NT2/D1 (cell line): ENCODE data around the gene REEP6.
A peak's percentile ranks its signal among the peaks of the same experiment; 100 is the strongest.
"Not testable (repeated sequence)": the region's sequence is repeated elsewhere in the genome, so short reads cannot be mapped to it uniquely, and the experiment has no call there.

Experiments
- DNase-seq: peaks from one replicate; pipeline ENCODE4 v3.0.0-alpha.2; 2011; ENCODE audit warnings: low read depth, low spot score
- H3K27me3 ChIP-seq: 2 replicates; pipeline ENCODE4 v1.6.0; 2011; ENCODE audit warnings: mild to moderate bottlenecking; ENCODE audit not compliant: insufficient read length, insufficient read depth
- H3K36me3 ChIP-seq: 2 replicates; pipeline ENCODE4 v1.6.1; 2011; ENCODE audit warnings: mild to moderate bottlenecking, low read length, mixed read lengths; ENCODE audit not compliant: insufficient read depth, insufficient read length
- H3K4me1 ChIP-seq: 2 replicates; pipeline ENCODE4 v1.5.1; 2011; ENCODE audit not compliant: insufficient read depth, insufficient read length
- H3K4me3 ChIP-seq: 2 replicates; pipeline ENCODE4 v1.5.1; 2011; ENCODE audit warnings: low read depth; ENCODE audit not compliant: insufficient read length
- H3K9ac ChIP-seq: 2 replicates; pipeline ENCODE4 v1.6.0; 2011; ENCODE audit warnings: low read depth; ENCODE audit not compliant: insufficient read length
- H3K9me3 ChIP-seq: 2 replicates; pipeline ENCODE4 v1.5.1; 2011; ENCODE audit warnings: mild to moderate bottlenecking, low read length; ENCODE audit not compliant: insufficient read depth
- SUZ12 ChIP-seq: IDR thresholded peaks from 2 replicates; pipeline ENCODE4 v1.6.1; 2011; ENCODE audit not compliant: insufficient read length, insufficient read depth; ENCODE audit errors: extremely low read depth
- YY1 ChIP-seq: IDR thresholded peaks from 2 replicates; pipeline ENCODE4 v1.6.1; 2011; ENCODE audit not compliant: insufficient read length, insufficient read depth
- ZNF274 ChIP-seq: IDR thresholded peaks from 2 replicates; pipeline ENCODE4 v1.6.1; 2011; ENCODE audit warnings: mild to moderate bottlenecking, low read depth, low read length

REEP6 gene

GRCh38 chr19:1514295-1514661 lies 23.3 kb downstream of the REEP6 start:
- H3K9ac ChIP-seq = no peak overlapping the region
- DNase-seq = no peak
- no peak overlapping the region for H3K4me3 ChIP-seq
- H3K9me3 ChIP-seq = no peaks in the 10 kb centered on the region
- peaks cover 6% of the 10 kb centered on the region for H3K36me3 ChIP-seq
- TF ChIP-seq ZNF274 (no peak), SUZ12 (no peak), YY1 (no peak)
- peaks cover 6% of the 10 kb centered on the region for H3K4me1 ChIP-seq
- no peaks in the 10 kb centered on the region for H3K27me3 ChIP-seq

GRCh38 chr19:1514986-1515721 lies 24.2 kb downstream of the REEP6 start:
- H3K4me3 ChIP-seq = no peak overlapping the region
- peaks cover 9% of the 10 kb centered on the region for H3K4me1 ChIP-seq
- no peaks in the 10 kb centered on the region for H3K9me3 ChIP-seq
- no peak overlapping the region for H3K9ac ChIP-seq
- no peaks in the 10 kb centered on the region for H3K36me3 ChIP-seq
- TF ChIP-seq SUZ12 (no peak), ZNF274 (no peak), YY1 (no peak)
- no peaks in the 10 kb centered on the region for H3K27me3 ChIP-seq
- no peak for DNase-seq

- no peak overlapping the region for H3K9ac ChIP-seq
- TF ChIP-seq SUZ12 (no peak), ZNF274 (no peak), YY1 (no peak)
- DNase-seq = no peak
- no peaks in the 10 kb centered on the region for H3K9me3 ChIP-seq
- no peaks in the 10 kb centered on the region for H3K36me3 ChIP-seq
- no peaks in the 10 kb centered on the region for H3K27me3 ChIP-seq
- H3K4me3 ChIP-seq = no peak overlapping the region
- peaks cover 10% of the 10 kb centered on the region for H3K4me1 ChIP-seq
Measured at GRCh38 chr19:1516395-1516753, 25.4 kb downstream of the REEP6 start.

- no peak overlapping the region for H3K9ac ChIP-seq
- no peak overlapping the region for H3K4me3 ChIP-seq
- no peaks in the 10 kb centered on the region for H3K9me3 ChIP-seq
- H3K27me3 ChIP-seq = peaks cover 7% of the 10 kb centered on the region
- H3K36me3 ChIP-seq = no peaks in the 10 kb centered on the region
- DNase-seq = no peak
- peaks cover 20% of the 10 kb centered on the region for H3K4me1 ChIP-seq
- no peak for TF ChIP-seq ZNF274
- TF ChIP-seq YY1 = no peak
- TF ChIP-seq SUZ12 = no peak
Measured at GRCh38 chr19:1518471-1518870, 27.5 kb downstream of the REEP6 start.

- H3K4me1 ChIP-seq = peaks cover 29% of the 10 kb centered on the region
- H3K4me3 ChIP-seq, H3K9ac ChIP-seq, H3K36me3 ChIP-seq, H3K9me3 ChIP-seq, DNase-seq: not testable (repeated sequence)
- H3K27me3 ChIP-seq = peaks cover 19% of the 10 kb centered on the region
Measured at GRCh38 chr19:1519802-1520201, 28.8 kb downstream of the REEP6 start.

GRCh38 chr19:1520203-1520780 lies 29.3 kb downstream of the REEP6 start:
- H3K4me1 ChIP-seq = peaks cover 32% of the 10 kb centered on the region
- H3K4me3 ChIP-seq = no peak overlapping the region
- no peak for DNase-seq
- peaks cover 24% of the 10 kb centered on the region for H3K27me3 ChIP-seq
- no peak for TF ChIP-seq SUZ12
- no peak for TF ChIP-seq ZNF274
- TF ChIP-seq YY1 = no peak
- no peaks in the 10 kb centered on the region for H3K36me3 ChIP-seq
- no peaks in the 10 kb centered on the region for H3K9me3 ChIP-seq
- peak overlapping the region; percentile 43 for H3K9ac ChIP-seq

- Histone ChIP-seq H3K9ac (peak overlapping the region; percentile 62), H3K4me1 (peaks cover 32% of the 10 kb centered on the region), H3K27me3 (peaks cover 29% of the 10 kb centered on the region), H3K9me3 (no peaks in the 10 kb centered on the region), H3K4me3 (no peak overlapping the region), H3K36me3 (no peaks in the 10 kb centered on the region)
- TF ChIP-seq YY1 (no peak), SUZ12 (no peak), ZNF274 (no peak)
- DNase-seq = no peak
Measured at GRCh38 chr19:1521636-1522035, 30.7 kb downstream of the REEP6 start.
